Ishikawa (cell line): ENCODE data around the gene BTG2.
A peak's percentile ranks its signal among the peaks of the same experiment; 100 is the strongest.

Experiments used
- CEBPB ChIP-seq: IDR thresholded peaks from 2 replicates; pipeline ENCODE4 v1.6.1; 2012
- CREB1 ChIP-seq: IDR thresholded peaks from 2 replicates; pipeline ENCODE4 v1.6.1; 2012; ENCODE audit warnings: low read depth
- EP300 ChIP-seq: IDR thresholded peaks from 2 replicates; pipeline ENCODE4 v1.6.1; 2012; ENCODE audit warnings: borderline replicate concordance
- RAD21 ChIP-seq: IDR thresholded peaks from 2 replicates; pipeline ENCODE4 v1.6.1; 2012; ENCODE audit warnings: low read depth
- TCF12 ChIP-seq: IDR thresholded peaks from 2 replicates; pipeline ENCODE4 v1.6.1; 2012; ENCODE audit warnings: low read depth
- TF ChIP-seq, protein P1 (sequence below): IDR thresholded peaks from 2 replicates; pipeline ENCODE4 v1.6.1; 2012; ENCODE audit warnings: low read depth, mild to moderate bottlenecking

DNA sequence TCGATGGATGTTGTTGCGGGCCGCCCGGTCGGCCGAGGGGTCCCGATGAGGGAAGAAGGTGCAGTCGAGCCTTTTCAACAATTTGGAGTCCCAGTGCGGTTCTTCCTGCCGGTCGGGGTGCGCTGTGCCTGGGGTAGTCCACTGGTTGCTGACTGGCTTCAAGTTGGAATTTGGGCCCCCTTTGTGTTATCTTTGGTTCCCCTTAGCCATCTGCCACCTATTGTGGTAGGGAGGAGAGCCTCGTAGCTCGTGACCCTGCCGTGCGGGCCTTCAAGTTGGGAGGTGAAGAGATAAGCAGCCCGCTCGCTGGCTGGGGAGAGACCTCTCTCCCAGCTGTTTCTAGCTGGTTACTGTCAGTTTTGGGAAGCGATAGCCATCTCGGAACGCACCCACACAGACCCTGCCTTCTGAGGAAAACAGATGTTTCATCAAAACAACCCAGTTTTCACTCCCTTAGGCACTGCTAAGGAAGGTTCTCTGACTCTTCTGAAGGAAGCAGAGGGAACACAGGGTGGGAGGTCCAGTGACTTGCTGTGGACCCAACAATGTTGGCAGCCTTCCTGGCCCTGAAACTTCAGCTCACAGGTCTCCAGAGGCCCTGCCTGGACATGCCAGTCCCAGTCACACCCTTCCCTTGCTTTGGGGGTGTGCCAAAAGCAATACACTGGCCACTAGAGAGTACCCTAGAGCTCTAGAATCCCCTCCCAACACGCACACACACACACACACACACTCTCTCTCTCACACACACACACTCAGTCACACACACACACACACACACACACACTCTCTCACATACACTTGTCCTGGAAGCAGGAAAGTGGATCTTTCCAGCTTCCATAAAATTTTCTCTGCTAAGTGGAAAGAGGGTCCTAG lies 1.0 kb downstream of the BTG2 start:
- peak; percentile 37; the same call in 1 of the 2 replicates for TF ChIP-seq RAD21
- no peak for TF ChIP-seq TCF12
- TF ChIP-seq CREB1 = no peak
- no peak for TF ChIP-seq CEBPB
- no peak for TF ChIP-seq EP300
- TF ChIP-seq, protein P1, sequence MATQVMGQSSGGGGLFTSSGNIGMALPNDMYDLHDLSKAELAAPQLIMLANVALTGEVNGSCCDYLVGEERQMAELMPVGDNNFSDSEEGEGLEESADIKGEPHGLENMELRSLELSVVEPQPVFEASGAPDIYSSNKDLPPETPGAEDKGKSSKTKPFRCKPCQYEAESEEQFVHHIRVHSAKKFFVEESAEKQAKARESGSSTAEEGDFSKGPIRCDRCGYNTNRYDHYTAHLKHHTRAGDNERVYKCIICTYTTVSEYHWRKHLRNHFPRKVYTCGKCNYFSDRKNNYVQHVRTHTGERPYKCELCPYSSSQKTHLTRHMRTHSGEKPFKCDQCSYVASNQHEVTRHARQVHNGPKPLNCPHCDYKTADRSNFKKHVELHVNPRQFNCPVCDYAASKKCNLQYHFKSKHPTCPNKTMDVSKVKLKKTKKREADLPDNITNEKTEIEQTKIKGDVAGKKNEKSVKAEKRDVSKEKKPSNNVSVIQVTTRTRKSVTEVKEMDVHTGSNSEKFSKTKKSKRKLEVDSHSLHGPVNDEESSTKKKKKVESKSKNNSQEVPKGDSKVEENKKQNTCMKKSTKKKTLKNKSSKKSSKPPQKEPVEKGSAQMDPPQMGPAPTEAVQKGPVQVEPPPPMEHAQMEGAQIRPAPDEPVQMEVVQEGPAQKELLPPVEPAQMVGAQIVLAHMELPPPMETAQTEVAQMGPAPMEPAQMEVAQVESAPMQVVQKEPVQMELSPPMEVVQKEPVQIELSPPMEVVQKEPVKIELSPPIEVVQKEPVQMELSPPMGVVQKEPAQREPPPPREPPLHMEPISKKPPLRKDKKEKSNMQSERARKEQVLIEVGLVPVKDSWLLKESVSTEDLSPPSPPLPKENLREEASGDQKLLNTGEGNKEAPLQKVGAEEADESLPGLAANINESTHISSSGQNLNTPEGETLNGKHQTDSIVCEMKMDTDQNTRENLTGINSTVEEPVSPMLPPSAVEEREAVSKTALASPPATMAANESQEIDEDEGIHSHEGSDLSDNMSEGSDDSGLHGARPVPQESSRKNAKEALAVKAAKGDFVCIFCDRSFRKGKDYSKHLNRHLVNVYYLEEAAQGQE = no peak
